NCI-H2029 treated with DMSO at 0.1 percent for 48 hours (cell line): ENCODE results near the gene PUSL1.

Experiments
- DNase-seq: peaks from one replicate; lab custom pipeline; 2025; lab: John Stamatoyannopoulos, UW

The PUSL1 gene

GRCh38 chr1:1295154-1295923 lies 13.1 kb upstream of the PUSL1 start:
- DNase-seq, result no peak

- DNase-seq, result no peak
Measured at GRCh38 chr1:1296070-1297061, 12.0 kb upstream of the PUSL1 start.

- no peak for DNase-seq
Measured at GRCh38 chr1:1297802-1298424, 10.5 kb upstream of the PUSL1 start.

GRCh38 chr1:1298861-1299685 lies 9.3 kb upstream of the PUSL1 start:
- DNase-seq, result no peak

GRCh38 chr1:1299686-1300351 lies 8.6 kb upstream of the PUSL1 start:
- no peak for DNase-seq

- no peak for DNase-seq
Measured at GRCh38 chr1:1300352-1300739, 8.1 kb upstream of the PUSL1 start.

GRCh38 chr1:1302006-1302430 lies 6.4 kb upstream of the PUSL1 start:
- no peak for DNase-seq

GRCh38 chr1:1302951-1303509 lies 5.4 kb upstream of the PUSL1 start:
- no peak for DNase-seq

- DNase-seq, result no peak
Measured at GRCh38 chr1:1303736-1304135, 4.7 kb upstream of the PUSL1 start.

- peak; percentile 12 for DNase-seq
Measured at GRCh38 chr1:1304331-1305299, 3.8 kb upstream of the PUSL1 start.

- no peak for DNase-seq
Measured at GRCh38 chr1:1305300-1306069, 2.9 kb upstream of the PUSL1 start.

GRCh38 chr1:1306070-1306660 lies 2.2 kb upstream of the PUSL1 start:
- DNase-seq, result no peak

- DNase-seq, result no peak
Measured at GRCh38 chr1:1306661-1307260, 1.6 kb upstream of the PUSL1 start.

- no peak for DNase-seq
Measured at GRCh38 chr1:1307261-1307922, 1.0 kb upstream of the PUSL1 start.

- no peak for DNase-seq
Measured at GRCh38 chr1:1308756-1309250, 406 bp downstream of the PUSL1 start.

- DNase-seq, result no peak
Measured at GRCh38 chr1:1309251-1310108, 1.1 kb downstream of the PUSL1 start.
